GM21390 (cell line): ENCODE measurements around the gene OTX1.

ENCODE experiments used
- ATAC-seq: cut with Tn5 transposase; IDR thresholded peaks from one replicate; pipeline ENCODE4 v1.9.1; 2021; ENCODE audit not compliant: unreplicated experiment

The OTX1 gene

GRCh38 chr2:63046961-63047320 lies 3.7 kb upstream of the OTX1 start:
- no peak for ATAC-seq

DNA sequence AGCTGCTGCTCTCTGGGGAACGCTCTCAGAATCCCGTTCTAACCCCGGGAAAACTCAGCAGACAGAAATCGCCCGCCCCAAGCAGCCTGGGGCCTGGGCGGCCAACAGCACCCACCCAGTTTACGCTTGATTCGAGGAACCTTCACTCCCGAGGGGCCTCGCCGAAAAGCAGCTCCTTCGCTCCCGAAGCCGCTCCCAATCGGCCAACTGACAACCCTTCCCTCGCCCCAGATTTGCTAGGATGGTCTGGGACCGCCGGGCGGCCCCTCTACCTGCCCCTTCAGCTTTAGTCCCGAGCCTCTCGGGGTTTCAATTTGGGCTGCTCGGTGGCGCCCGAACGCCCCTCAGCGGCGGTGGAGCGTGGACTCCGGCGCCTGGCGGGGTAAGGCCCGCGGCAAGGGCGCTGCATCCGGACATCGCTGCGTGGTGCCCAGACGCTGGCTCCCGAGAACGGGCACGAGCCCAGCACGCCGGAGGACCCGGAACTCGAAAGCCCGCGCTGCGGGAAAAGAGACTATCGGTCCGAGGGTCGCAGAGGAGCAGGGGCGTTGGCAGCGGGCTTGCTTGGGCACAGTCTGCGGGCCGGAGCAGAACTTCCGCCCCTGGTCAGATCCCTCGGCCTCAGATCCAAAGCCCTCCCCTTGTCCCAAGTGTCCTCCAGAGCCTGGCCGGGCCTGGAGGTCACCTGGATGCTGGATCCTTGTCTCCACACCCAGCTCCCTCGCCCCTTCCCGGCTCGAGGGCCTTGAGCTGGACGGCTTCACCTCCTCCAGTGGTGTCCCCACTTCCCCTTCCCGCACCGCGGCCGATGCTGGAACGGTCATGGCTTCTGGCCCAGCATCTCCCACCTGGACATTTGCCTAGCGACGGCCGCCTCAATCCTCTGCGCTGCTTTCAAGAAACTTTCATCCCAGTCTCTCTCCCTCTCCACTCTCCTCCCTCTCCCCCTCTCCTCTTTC lies 3.0 kb upstream of the OTX1 start:
- no peak for ATAC-seq

DNA sequence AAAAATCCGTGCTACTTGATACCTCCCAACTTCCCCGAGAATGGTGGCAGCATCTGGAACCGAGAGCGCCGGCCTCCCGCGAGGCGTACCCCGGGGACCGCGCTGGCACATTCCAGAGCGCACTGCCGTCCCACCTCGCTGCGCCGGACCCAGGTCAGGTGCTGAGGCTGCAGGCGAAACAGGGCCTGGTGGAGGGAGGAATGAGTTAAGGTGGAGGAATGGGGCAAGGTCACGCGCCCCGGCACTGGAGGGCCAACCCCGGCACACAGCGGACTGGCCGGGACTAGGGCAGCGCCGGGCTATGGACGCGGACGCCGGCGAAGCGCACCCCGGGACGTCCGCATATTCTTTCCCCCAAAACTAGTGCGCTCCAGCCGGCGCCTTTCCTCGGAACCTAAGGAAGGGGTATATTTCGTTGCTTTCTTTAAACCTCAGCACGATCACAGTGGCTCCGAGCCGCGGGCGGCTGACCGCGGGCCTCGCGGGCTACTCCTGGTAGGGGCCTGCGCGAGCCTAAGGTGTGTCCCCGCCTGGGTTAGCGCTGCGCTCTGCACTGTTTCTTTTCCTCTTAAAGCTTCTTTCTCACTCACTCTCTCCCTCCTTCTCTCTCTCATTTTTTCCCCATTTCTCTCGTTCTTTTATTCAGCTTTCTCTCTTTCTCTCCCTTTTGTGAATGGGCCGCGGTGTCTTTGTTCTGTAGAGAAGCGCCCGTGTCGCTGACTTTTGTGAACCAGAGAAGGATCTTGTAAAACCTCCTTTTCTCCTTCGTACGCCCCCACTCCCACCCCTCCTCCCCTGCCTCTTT lies 2.1 kb upstream of the OTX1 start:
- no peak for ATAC-seq

- ATAC-seq: no peak
Measured at GRCh38 chr2:63049211-63049969, 1.2 kb upstream of the OTX1 start.

DNA sequence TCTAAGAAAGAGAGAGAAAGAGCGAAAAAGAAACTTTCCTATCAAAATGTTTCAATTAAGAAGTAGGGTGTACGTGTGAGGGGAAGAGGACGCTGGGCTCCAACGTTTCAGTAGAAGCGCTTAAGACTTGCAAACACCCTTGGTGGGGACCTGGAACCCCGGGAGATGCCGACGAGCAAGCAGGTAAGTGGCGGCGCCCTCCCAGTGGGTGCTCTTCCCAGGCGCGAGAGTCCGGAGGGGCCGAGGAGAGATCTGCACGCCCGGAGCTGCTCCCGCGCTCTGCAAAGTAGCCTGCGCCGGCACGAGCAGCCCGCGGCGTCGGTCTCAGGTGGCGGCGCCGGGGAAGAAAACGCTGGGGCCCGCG lies 678 bp upstream of the OTX1 start:
- peak; percentile 26 for ATAC-seq

DNA sequence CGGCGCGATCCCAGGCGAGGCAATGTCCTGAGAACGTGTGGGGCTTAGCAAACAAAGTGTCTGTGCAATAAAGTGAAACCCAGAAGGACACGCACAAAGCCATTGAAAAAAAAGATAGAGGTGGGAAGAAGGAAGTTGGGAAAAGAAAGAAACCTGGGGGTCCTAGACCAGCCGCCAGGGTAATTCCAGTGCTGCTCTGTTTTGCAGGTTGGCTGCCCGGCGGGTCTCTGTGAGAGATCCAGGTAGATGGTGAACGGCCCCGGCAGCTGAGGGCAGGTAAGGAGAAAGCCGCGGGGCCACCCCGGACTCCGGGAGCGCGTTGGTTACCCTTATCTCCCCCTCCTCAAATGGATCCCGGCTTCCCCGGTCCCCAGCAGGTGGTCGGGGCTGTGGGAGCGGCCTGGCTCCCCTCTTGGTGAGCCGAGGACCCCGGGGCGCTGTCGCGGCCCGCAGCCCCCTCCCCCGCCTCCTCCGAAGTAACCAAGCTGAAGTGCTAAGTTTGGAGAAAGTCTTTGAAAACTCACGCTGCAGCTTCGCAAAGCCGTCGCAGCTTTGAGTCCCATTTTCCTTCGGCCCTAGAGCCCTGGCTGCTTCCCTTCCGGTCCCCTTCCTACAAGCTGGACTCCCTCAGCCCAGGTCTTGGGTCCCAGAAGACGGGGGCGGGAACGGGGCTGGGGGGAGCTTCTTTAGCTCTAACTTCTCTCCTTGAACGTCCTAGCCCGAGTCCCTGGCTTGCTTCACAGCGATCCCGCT lies 588 bp downstream of the OTX1 start:
- ATAC-seq: no peak

DNA sequence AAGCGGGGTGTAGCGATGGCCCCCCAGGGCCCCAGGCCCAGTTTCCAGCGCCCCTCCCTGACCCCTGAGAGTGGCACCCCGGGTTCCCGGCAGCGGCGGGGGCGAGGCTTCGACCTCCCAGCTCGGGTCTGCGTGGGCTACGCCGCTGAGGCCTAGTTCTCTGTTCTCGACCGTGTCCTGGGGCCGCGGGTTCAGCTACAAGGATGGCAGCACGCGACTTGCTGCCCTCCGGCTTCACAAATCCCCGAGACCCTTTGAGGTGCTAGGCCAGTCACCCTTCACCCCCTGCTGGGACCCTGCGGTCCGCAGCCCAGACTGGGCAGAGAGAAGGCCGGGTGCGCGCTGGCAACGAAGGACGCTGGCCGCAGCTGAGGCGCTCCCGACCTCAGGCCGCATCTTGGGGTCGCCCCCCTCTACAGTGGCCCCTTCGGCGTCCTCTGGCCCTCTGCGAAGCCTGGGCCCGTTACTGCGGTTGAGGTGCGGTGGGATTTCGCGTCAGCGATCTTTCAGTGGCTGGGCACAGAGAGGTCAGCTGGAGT lies 1.2 kb downstream of the OTX1 start:
- ATAC-seq: no peak

DNA sequence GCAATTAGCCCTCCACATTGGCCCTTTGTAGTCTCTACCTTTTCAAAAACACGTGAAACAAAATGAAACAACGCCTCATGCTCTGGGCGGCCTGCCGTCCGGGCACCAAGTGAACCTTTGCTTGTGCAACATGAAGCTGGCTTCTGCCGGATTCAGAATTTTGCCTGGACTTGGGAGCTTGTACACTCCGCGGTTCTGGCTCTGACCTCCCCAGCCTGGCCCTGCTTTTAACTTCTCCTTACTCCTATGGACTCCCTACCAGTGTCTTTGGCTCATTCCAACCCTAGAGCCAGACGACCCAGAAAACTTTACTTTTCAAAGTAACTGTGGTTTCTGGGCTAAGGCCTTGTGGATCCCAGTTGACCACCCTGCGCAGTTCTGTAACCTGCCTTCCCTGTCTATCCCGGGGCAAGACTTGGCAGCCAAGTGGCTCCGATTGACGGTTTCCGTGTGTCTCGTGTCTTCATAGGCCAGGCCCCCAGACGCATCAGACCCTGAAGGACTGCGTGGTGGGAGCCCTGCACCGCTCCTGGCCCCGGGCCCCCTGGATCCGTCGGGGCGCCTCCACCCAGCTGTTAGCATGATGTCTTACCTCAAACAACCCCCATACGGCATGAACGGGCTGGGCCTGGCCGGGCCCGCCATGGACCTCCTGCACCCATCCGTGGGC lies 1.9 kb downstream of the OTX1 start:
- ATAC-seq: no peak

- no peak for ATAC-seq
Measured at GRCh38 chr2:63053081-63053888, 2.7 kb downstream of the OTX1 start.

GRCh38 chr2:63053889-63054602 lies 3.4 kb downstream of the OTX1 start:
- ATAC-seq: no peak

DNA sequence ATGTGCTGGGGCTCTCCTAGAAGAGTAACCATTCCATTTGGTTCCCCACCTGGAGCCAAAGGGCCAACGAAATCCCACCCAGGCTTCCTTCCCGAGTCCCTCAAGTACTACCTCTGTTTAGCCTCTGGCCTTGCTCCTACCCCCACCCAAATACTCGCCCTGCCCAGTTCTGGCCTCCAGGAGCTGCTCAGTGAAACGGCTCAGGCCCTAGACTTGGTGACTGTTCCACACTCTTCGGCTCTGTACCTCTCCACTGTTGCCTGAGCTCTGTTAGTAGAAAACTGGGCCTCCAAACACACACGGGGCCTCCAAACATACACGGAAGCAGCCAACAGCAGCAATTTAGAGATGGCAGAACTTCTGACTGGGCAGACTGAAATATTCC lies 4.2 kb downstream of the OTX1 start:
- ATAC-seq: no peak

DNA sequence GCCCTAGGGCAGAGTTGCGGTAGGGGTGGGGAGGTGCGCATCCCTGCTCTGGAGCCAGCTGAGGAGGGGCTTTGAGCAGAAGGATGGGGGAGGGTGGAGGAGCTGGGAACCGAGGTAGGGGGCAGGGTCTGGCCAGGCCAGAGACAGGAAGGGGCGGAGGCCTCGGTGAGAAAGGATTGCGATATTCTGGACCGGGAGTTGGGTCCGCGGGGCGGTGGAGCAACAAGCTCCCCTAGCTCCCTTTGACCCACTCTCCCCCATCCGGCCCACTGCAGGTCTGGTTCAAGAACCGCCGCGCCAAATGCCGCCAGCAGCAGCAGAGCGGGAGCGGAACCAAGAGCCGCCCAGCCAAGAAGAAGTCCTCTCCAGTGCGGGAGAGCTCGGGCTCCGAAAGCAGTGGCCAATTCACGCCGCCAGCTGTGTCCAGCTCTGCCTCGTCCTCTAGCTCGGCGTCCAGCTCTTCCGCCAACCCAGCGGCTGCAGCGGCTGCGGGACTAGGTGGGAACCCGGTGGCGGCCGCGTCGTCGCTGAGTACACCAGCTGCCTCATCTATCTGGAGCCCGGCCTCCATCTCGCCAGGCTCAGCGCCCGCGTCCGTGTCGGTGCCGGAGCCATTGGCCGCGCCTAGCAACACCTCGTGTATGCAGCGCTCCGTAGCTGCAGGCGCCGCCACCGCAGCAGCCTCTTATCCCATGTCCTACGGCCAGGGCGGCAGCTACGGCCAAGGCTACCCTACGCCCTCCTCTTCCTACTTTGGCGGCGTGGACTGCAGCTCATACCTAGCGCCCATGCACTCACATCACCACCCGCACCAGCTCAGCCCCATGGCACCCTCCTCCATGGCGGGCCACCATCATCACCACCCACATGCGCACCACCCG lies 4.8 kb downstream of the OTX1 start:
- ATAC-seq: no peak

DNA sequence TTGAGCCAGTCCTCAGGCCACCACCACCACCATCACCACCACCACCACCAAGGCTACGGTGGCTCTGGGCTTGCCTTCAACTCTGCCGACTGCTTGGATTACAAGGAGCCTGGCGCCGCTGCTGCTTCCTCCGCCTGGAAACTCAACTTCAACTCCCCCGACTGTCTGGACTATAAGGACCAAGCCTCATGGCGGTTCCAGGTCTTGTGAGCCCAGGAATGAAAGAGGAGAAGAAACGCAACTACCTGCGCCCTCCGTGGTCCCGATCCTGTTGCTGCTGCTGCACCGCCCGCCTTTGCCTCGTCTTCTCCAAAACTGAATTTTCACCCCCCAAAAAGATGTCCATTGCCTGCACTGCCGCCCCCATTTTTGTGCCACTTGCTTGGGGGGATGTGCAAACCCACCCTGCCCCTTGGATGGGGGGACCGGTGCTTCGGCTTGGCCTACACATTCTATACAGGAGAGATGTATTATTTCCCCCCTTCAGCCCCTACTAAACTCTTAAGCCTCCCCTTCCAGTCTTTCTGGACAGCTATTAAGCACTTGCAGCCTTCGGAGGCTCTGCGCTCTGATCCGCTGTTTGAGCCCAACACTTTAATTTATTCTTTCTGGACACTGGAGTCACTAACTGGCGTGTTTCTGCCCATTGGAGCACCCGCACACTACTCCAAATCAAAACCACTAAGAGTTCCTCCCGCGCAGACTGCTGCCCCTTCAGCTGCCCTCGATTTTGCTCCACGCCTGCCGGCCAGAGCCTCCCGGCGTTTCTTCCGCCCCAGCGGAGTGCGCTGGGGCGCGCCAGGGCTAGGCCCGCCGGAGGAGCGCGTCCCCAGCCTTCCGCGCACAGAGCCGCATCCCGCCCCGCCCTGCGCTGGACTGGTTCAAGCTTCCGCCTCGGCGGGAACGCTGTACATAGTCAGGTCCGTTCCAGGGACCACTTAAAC lies 5.7 kb downstream of the OTX1 start:
- ATAC-seq: peak; percentile 40

GRCh38 chr2:63057249-63058143 lies 6.9 kb downstream of the OTX1 start:
- no peak for ATAC-seq

DNA sequence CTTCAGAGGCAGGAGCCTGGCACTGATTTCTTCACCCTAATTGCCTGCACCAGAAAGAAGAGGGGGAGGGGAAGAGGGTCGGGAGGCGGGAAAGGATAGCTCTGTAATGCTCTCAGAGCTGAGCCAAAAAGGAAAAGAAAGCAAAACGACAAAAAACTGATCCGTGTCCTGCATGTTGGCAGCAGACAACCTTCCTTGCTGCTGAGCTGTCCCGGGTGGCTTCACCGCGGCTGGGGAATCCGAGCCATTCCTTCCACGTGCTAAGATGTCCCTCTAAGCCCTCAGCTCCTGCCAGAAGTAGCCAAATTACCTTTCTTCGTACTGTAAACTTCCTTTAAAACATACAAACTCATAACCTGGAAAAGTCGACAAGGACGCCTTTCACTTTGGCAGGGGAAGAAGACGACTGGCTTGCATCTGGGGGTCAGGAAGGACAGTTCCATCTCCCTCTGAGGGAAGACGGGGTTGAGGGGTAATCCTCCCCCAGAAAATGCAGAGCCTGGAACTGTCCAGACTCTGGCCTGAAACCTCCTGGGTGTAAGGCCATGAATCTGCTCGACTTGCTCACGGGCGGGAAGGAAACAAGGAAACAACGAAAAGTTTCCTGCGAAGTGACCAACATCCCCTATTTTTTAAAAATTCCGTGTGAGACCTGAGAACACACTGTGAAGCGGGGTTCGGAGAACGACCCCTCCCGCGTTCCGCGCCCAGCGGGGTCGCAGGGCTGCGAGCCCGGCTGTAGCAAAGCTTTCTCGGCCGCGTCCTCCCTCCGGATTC lies 7.7 kb downstream of the OTX1 start:
- ATAC-seq: no peak
